ENCODE data around the gene LYL1. TPM values are rescaled to one million over a fixed set of nuclear protein-coding genes. Genes with fewer than 3 reads are reported as not detected.

Gene LYL1
- total RNA-seq, 1 donor from 2014 or later: 3.3 TPM

DNA sequence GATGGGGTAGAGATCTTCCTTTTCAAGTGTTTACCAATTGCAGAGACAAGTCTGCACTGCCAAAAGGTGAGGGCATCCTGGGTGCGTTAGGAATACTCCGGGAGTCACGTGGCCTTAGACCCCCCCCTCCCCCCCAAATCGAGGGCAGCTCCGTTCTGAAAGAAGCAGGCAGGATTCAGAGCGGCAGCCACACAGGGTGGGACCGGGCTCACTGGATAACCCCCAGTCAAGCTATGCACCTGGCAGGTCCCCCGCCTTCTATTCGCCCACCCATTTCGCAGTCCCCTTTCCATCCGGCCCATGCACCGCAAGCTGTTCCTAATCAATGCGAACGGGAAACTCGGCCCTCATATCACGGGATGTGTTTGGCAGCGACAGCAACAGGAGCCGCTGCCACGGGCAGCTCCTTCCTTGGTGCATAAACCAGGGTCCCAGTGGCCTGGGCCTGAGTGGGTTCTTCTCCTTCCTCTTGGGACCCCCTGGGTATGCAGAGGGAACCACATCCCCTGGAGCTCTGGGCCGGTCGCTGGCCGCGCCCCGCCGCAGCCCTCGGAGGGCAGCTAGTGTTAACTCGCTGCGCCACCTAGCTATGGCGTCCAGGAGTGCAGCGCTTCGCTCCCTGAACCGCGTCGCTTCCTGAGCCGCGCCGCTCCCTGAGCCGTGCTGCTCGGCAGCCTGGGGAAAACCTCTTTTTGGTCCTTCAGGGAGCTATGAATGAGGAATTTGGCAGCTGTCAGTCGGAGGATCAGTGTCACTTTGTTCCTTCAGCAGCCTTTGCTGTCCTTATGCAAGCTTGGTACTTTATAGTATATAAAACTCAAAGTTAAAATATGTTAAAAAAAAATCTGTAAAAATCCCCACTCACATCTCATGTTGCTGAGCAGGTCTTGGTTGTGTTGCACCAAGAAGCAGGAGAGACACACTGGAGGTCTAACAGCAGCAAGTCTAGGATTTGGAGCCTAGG, 41.4 kb downstream of the LYL1 start:
- H3K4me3 ChIP-seq (ENCODE audit: low read depth, low read length): peak overlapping the region; percentile 21
- peaks cover 7% of the 10 kb centered on the region for H3K27me3 ChIP-seq (ENCODE audit: control insufficient read depth, insufficient read depth, low read length)
- no peaks in the 10 kb centered on the region for H3K36me3 ChIP-seq (ENCODE audit: control insufficient read depth, insufficient read depth, low read length)
- no peak for DNase-seq (ENCODE audit: low read depth)
- TF ChIP-seq CTCF (IDR thresholded peaks at IDR 0.05; ENCODE audit: insufficient read depth, low read length, poor library complexity, severe bottlenecking): peak; percentile 95

DNA sequence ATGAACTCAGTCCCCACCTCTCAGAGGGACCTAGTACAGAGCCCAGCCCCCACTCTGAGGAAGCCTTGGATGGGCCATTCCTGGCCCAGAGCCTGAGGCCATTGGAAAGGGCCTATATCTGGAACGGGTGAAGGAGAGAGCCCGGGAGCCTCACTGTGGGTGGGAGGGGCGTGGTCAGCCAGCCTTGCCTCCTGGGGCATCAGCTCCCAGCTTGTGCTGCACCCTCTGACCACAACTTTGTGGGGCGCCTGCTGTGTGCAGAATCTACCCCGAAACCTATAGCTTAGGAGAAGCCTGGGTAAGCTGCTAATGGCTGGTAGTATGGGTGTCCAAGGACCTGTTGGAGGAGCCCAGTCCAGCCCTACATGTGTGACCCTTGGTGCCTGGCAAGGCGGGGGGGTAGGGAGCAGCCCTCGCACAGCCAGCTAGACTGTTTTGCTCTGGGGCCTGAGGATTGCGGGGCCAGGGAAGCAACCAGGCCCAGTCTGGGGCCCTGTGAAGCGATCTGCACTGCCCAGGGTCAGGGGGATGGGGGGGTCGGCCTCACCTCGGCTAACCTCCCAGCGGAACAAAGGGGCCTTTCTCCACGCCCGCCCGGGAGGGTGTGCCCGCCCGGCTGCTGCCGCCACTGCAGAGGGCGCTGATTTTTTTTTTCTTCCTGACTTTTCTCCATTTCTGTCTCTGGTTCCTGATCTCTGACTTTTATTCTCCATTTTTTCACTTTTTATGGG, 42.3 kb downstream of the LYL1 start:
- Histone ChIP-seq H3K27me3 (ENCODE audit: control insufficient read depth, insufficient read depth, low read length) (peaks cover 7% of the 10 kb centered on the region), H3K4me3 (ENCODE audit: low read depth, low read length) (no peak overlapping the region), H3K36me3 (ENCODE audit: control insufficient read depth, insufficient read depth, low read length) (no peaks in the 10 kb centered on the region)
- no peak for DNase-seq (ENCODE audit: low read depth)
- TF ChIP-seq CTCF (IDR thresholded peaks at IDR 0.05; ENCODE audit: insufficient read depth, low read length, poor library complexity, severe bottlenecking): no peak

- no peak for TF ChIP-seq CTCF (IDR thresholded peaks at IDR 0.05; ENCODE audit: insufficient read depth, low read length, poor library complexity, severe bottlenecking)
- Histone ChIP-seq H3K4me3 (ENCODE audit: low read depth, low read length) (no peak overlapping the region), H3K36me3 (ENCODE audit: control insufficient read depth, insufficient read depth, low read length) (no peaks in the 10 kb centered on the region), H3K27me3 (ENCODE audit: control insufficient read depth, insufficient read depth, low read length) (peaks cover 7% of the 10 kb centered on the region)
- no peak for DNase-seq (ENCODE audit: low read depth)
Observed at GRCh38 chr19:13058951-13059660, 43.6 kb downstream of the LYL1 start.

GRCh38 chr19:13057744-13058143, 44.9 kb downstream of the LYL1 start:
- no peak for DNase-seq (ENCODE audit: low read depth)

GRCh38 chr19:13057147-13057572, 45.5 kb downstream of the LYL1 start:
- Histone ChIP-seq H3K36me3 (ENCODE audit: control insufficient read depth, insufficient read depth, low read length) (no peaks in the 10 kb centered on the region), H3K4me3 (ENCODE audit: low read depth, low read length) (no peak overlapping the region), H3K27me3 (ENCODE audit: control insufficient read depth, insufficient read depth, low read length) (no peaks in the 10 kb centered on the region)
- TF ChIP-seq CTCF (IDR thresholded peaks at IDR 0.05; ENCODE audit: insufficient read depth, low read length, poor library complexity, severe bottlenecking): no peak
- no peak for DNase-seq (ENCODE audit: low read depth)

More at GRCh38 chr19:13057744-13058143, 44.9 kb downstream of the LYL1 start:
- peaks cover 4% of the 10 kb centered on the region for H3K27me3 ChIP-seq (ENCODE audit: control insufficient read depth, insufficient read depth, low read length)
- no peak overlapping the region for H3K4me3 ChIP-seq (ENCODE audit: low read depth, low read length)
- TF ChIP-seq CTCF (IDR thresholded peaks at IDR 0.05; ENCODE audit: insufficient read depth, low read length, poor library complexity, severe bottlenecking): no peak
- no peaks in the 10 kb centered on the region for H3K36me3 ChIP-seq (ENCODE audit: control insufficient read depth, insufficient read depth, low read length)

Data from kidney epithelial cell (primary cell).